Measurements from ENCODE around the gene MEGF11.

MEGF11 gene

DNA sequence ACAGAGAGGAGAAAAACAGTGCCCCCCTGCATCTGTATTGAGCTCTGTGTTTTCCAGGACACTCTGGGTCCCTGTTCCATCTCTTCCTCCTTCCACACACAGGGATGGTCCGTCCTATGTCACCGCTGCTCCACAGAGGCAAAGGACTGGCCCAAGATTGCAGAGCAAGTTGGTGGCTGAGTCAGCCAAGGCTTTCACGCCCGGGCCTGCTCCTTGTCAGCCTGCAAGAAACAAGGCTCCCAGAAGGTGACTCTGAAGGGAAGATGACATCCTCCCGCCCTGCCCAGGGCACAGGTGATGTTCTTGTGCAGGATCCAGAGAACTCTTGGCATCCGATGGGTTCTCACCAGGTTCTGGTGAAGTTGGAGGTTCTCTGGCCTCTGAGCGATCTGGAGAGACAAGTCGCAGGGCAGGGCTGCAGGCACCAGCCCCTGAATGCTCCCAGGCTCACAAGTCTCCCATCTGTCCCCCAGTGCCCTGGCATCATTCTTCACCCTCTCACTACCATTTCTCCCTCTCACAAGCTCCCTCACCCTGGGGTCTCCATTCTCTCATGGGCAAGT lies 138.6 kb downstream of the MEGF11 start:
- DNase-seq (ENCODE audit: low read depth), result no peak

GRCh38 chr15:66112388-66112787 lies 141.2 kb downstream of the MEGF11 start:
- no peak for DNase-seq (ENCODE audit: low read depth)

- DNase-seq (ENCODE audit: low read depth), result no peak
Observed at GRCh38 chr15:66111363-66111762, 142.2 kb downstream of the MEGF11 start.

DNA sequence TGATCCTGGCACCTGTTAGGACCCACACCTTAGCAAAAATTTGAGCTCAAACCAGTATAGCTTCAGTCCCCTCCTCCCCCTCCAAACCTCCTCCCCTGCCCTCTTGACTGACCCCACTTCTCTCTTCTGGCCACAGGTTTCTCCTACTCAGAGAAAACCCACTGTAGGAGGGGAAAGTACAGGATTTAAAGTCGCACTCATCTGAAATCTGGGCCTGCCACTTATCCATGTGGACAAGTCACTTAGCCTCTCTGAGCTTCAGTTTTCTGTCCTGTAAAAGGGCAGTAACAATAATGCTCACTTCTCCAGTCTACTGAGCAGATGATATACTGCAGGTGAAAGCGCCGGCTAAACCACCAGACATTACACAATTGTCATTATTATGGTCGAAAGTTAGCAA lies 142.7 kb downstream of the MEGF11 start:
- no peak for DNase-seq (ENCODE audit: low read depth)

GRCh38 chr15:66109826-66110225 lies 143.7 kb downstream of the MEGF11 start:
- DNase-seq (ENCODE audit: low read depth), result no peak

DNA sequence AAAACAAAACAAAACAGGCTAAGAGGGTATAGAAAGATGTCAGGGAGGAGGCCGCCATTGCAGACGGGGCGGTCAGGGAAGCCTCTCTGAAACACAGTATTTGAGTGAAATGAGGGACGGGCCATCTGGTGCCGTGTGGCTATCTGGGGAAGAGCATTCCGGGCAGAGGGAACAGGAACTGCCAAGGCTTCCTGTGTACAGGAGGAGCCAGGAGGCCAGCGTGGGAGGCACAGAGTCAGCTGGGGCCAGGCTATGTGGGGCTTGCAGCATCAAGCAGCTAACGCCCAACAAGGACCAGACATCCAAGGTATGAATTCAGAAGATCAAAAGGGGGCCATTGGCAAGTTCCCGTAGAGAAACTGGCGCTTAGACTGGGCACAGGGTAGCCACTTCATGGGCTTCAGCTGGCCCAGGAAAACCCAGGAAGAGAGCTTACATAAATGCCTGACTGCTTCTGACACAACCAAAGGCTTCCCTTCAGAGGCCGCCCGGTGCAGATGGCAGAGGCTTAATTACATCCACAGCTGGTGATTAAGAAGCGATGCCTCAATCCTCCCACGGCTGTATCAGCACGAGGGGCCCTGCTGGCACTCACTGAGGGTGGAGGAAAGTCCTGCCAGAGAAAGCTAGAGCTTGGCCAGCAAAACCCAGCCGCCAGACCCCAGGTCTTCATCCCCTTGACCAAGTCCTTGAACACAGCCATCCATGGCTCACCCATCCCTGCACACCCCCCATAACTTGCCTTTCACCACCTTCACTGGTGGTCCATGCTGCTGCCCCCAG lies 144.9 kb downstream of the MEGF11 start:
- DNase-seq (ENCODE audit: low read depth), result no peak

DNA sequence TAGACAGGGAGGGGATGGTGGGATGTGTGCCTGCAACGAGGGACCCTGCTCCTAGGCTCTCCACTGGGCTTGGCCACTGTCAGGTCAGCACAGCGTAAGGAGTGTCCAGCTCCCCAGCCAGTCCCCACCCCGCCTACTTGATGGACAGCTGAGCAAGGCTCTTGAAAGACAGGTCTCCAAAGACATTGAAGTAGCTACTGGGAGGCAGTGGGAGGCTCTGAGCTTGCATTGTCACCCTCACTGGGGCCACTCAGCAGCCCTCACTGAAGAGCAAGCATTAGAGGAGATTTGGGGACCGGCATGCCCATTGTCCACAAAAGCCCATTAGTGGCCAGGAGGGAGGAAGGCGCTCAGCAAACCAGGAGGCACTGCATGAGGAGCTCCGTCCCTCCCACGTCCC lies 146.5 kb downstream of the MEGF11 start:
- no peak for DNase-seq (ENCODE audit: low read depth)

GRCh38 chr15:66105286-66106265 lies 148.0 kb downstream of the MEGF11 start:
- DNase-seq (ENCODE audit: low read depth), result no peak

DNA sequence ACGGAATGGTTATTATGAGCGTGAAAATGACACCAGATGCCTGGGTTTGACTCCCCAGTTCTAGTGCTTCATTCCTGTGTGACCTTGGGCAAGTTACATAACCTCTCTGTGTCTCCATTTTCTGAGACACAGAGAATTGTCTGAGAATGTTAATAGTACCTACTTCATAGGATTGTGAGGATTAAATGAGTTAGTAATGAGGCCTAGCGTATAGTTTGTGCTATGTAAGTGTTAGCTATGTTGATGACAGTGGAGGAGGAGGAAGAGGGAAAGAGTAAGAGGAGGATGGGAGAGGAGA lies 150.3 kb downstream of the MEGF11 start:
- DNase-seq (ENCODE audit: low read depth), result no peak

DNA sequence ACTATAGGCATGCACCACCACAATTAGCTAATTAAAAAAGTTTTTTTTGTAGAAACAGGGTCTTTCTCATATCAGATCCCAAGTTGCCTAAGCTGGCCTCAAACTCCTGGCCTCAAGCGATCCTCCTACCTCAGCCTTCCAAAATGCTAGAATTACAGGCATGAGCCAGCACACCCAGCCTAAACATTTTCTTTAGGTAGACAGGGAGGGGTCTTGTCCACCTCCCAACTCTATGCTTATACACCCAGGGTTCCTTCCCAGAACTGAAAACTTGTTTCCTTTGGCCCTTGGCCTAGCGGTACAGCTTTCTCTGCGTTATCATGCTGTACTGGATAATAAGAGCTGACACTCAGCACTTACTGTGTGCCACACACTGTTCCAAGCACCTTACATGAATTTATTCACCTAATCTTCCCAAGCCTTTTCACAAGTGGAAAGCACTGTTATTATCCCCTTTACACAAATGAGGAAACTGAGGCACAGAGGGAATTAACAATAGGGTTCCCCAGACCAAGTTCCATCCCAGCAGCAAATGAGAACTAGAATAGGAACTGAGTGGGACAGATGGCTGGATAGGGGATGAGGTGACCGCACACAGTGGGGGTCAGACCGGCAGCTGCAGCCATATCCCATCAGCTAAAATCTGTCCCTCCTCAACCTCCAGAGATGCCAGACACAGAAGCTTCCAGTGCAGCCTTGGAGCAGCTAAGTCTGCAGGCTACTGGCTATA lies 150.8 kb downstream of the MEGF11 start:
- no peak for DNase-seq (ENCODE audit: low read depth)

DNA sequence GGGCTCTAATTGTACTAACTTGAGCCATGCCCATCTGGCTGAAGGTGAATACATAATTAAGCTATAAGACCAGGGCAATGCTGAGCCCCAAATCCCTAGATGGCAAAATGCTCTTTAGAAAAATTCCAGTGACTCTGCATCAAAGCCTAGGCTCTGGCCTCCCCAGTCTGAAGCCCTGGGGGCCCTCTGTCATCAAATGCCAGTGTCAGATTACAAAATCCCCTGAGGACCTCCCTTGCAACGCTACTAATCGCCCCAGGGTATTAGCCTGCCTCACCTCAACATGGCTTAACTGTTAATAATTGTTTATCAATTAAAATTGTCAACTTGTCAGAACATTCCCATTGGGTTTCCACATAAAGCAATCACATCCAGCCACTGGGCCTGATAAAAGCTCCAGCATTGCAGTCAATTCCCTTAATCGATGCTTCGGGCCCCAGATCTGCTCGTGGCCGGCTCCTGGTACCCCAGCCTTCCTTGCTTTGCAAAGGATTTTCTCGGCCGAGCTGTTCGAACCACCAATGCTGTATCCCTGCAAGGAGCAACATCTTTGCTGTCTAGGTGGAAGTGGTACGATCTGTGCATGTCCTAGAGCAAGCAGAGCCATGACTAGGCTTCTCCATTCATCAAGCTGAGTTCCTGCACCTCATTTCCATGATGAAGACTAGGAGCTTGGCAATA lies 151.7 kb downstream of the MEGF11 start:
- no peak for DNase-seq (ENCODE audit: low read depth)

GRCh38 chr15:66100761-66101160 lies 152.8 kb downstream of the MEGF11 start:
- DNase-seq (ENCODE audit: low read depth), result no peak

DNA sequence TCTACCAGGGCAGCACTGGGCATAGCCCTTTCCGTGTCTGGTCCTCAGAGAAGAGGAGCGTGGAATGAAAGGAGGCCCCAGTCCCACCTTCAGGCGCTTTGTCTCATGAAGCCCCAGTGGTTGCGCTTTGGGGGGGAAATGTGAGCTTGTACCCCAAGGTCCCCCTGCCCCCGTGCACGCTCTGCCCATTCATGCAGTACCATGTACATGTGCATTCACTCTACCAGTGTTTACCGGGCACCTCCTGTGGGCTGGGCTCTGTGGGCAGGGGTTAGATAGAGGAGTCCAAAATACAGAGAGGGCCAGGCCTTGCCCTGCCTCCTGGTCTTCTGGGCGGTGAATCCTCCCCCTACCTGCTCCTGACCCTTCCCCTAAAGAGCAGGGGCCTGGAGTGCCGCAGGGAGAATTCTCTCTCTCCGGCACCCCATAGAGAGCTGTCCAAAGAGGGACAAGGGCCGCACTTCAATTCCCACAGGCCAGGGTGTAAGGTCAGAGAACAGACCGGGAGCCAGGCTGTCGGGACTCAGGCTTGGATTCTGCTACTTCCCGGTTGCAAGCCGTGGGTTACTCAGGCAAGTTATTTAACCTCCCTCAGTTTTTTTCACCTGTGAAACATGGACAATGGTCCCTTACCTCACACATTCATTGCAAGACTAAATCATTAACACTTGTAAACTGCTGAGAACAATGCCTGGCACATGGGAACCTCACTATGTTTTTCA lies 153.4 kb downstream of the MEGF11 start:
- no peak for DNase-seq (ENCODE audit: low read depth)

- no peak for DNase-seq (ENCODE audit: low read depth)
Observed at GRCh38 chr15:66098022-66098363, 155.6 kb downstream of the MEGF11 start.

DNA sequence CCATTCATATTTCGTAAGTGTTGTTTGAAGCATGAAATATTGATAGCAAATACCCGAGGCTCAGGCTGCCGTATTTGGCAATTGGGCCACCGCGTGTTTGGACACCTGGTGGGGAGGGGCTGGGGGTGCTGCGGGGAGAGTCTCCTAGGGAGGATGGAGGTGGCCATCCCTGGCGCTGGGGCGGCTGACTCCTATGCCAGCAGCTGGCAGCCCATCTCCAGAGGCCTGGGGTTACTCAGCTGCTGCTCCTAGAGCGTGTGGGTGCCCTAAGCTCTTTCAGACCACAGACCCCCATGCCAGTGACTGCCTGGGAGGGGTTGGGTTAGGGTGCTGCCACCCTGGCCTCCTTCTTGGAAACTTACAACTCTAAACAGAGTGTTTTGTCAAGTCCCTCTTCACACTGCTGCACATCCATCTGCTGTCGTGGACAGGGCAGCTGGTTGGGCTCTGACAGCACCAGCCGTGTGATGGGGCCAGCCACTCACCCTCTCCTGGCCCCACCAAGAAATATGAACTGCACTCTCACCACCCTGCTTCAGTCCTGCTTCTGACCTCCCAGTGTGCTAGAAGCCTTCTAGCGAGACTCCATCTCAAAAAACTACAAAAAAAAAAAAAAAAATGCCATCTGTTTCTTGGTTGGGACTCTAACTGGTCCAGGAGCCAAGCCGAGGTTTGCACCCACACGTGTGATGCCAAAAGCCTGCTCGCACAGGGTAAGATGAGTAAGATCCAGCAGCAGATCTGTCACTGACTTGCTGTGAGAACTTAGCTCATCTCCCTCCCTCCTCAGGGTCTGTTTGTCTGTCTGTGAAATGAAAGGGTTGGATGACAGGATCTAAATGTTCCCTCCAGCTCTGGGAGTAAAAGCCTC lies 156.2 kb downstream of the MEGF11 start:
- DNase-seq (ENCODE audit: low read depth), result no peak

GRCh38 chr15:66096688-66097058 lies 156.9 kb downstream of the MEGF11 start:
- no peak for DNase-seq (ENCODE audit: low read depth)

DNA sequence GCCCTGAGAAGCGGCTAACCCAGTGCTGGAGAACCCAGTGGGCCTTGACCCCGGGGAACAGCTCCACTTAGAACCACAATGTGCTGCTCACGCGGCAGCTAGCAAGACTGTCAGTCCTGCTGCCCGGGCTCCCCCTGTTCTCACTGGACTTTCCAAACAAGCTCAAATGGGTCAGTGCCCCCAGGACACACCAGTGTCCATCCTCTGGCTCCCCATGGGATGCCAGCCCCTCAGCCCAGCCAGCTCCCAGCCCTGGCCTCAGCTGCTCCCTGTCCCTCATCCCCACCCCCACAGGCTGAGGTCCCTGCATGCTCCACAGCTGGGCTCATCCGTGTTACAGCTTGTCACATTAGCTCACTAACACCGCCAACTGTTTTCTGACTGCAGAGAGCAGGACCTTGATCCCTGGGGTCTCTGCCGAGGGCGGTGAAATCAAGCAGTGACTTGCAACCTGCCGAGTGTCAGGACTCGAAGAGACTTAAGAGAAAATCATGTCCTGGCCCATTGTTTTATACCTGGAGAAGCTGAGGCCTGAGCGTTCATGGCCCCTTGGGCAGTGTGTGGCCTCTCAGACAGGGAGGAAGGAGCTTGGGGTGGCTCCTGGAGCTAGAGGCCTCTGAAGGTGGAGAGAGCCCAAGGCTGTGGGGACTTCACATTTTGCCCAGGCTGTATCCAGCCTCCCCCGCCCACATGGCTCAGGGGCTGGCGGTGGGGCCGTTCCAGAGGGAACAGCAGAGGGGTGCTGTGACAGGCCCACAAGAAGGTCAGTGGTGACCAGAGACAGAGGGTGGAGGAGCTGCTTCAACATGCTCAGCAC lies 157.5 kb downstream of the MEGF11 start:
- DNase-seq (ENCODE audit: low read depth), result no peak

DNA sequence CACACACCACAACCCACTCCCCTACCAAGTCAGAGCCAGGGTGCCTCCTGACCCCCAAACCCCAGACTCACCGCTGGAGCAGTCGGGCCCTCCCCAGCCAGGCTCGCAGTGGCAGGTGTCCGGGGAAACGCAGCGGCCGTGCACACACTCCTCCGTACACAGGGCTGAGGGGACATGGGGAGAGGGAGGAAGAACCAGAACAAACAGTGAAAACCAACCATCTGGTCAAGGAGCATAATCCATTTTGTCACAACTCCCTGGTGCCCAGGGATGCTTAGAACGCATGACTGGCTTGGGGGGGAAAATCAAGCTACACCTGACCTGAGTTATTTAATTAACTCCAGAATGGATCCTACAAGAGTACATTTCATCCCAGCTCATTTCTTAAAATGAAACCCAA lies 159.2 kb downstream of the MEGF11 start:
- no peak for DNase-seq (ENCODE audit: low read depth)
